B cell (primary cell): ENCODE data around the gene PLEKHN1.

Experiments
- CTCF ChIP-seq: fragments of 200-600 bp; IDR thresholded peaks from one replicate; pipeline ENCODE4 v1.8.0; 2022; ENCODE audit warnings: antibody characterized with exemption, mild to moderate bottlenecking
- EZH2 ChIP-seq: IDR thresholded peaks from 2 replicates; pipeline ENCODE4 v1.6.1; 2012; ENCODE audit warnings: borderline replicate concordance, low read depth, mild to moderate bottlenecking, moderate library complexity, low read length; ENCODE audit not compliant: insufficient read depth, poor library complexity, severe bottlenecking

- TF ChIP-seq EZH2 (no peak), CTCF (no peak)
Measured at GRCh38 chr1:947958-948357, 18.3 kb upstream of the PLEKHN1 start.
